Fibroblast of upper back skin (primary cell): Measurements from ENCODE around the gene TBC1D12.
A peak's percentile ranks its signal among the peaks of the same experiment; 100 is the strongest.
"Not testable (repeated sequence)": the region's sequence is repeated elsewhere in the genome, so short reads cannot be mapped to it uniquely, and the experiment has no call there.

Experiments used
- DNase-seq: peaks from one replicate; pipeline ENCODE4 v3.0.0-alpha.2; 2013

The TBC1D12 gene

GRCh38 chr10:94549221-94549620 is 146.9 kb downstream of the TBC1D12 start:
- DNase-seq, result no peak

- DNase-seq, result not testable (repeated sequence)
These were observed 165.5 kb downstream of the TBC1D12 start for GRCh38 chr10:94567714-94568307.

GRCh38 chr10:94571081-94571480 is 168.7 kb downstream of the TBC1D12 start:
- no peak for DNase-seq

- peak; percentile 31 for DNase-seq
These were observed 169.2 kb downstream of the TBC1D12 start for GRCh38 chr10:94571528-94571927.

- no peak for DNase-seq
These were observed 176.4 kb downstream of the TBC1D12 start for GRCh38 chr10:94578790-94579189.

- no peak for DNase-seq
These were observed 180.8 kb downstream of the TBC1D12 start for GRCh38 chr10:94583124-94583523.
